DMS 273 (cell line): ENCODE data around the gene CD200.
A peak's percentile ranks its signal among the peaks of the same experiment; 100 is the strongest.

Source experiments
- DNase-seq: peaks from one replicate; lab custom pipeline; 2025; ENCODE audit not compliant: unreplicated experiment; lab: John Stamatoyannopoulos, UW

Gene CD200, protein sequence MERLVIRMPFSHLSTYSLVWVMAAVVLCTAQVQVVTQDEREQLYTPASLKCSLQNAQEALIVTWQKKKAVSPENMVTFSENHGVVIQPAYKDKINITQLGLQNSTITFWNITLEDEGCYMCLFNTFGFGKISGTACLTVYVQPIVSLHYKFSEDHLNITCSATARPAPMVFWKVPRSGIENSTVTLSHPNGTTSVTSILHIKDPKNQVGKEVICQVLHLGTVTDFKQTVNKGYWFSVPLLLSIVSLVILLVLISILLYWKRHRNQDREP

DNA sequence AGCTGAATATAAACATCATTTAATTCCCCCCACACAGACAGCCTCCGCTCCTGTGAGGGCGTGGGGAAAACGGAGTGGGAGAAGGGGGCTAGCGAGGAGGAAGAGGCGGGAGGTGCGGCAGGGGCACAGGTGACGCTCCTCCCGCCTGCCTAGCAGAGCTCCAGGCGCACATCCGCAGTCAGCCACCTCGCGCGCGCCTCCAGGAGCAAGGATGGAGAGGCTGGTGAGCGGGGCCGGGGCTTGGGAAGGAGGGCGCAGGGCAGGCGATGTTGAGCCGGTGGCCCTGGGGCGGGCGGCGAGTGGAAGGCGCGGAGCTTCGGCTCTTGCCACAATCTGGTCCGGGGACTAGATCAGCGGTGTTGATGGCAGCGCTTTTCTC is at the start of gene CD200:
Gene CD200 (plus strand): TSS at position 155 of the 379 bp plus-strand sequence. CDS start 57 bp downstream, at position 212.
- DNase-seq, result peak; percentile 70

GRCh38 chr3:112289011-112289410 is 43.9 kb upstream of the CD200 start:
- no peak for DNase-seq

DNA sequence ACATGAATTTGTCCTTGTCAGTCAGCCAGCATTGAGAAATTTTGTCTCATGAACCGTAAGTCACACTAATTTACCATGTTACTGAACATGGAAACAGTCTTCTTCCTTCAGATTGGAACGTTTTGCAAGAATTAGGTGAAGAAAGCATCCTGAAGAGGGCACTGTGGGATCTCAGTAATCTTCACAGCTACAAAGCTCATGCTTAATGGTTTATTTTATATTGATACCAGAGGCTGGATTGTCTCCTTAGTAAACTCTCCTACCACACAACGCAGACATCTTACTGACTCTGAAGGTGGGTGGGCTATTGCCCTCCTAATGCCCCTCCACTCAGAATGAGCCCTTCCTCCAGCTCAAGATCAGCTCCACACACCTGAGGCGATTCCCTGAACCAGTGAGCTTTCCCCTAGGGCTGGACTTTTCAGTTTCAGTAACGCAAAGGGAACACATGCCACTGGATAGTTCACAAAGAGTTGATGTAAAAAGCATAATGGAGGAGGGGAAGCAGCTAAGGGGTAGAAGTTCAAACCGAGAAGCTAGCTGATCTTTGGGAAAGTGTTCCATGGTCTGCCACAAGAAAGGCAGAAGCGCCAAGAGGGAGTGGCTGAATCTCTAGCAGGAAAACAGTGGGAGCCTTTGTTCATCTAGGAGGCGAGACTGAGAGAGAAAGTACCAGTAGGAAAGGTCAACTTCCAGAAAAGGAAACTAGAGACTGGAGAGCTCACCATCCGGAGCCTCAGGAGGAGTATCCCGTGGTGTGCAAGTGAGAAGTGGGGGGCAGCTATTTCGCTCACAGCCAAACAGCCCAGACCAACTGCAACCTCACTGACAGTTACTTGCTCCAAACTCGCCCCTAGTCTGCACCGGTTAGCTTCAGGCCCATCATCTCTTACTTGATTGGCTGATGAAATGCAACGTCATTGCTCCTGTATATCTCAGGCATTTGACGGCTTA is 39.3 kb upstream of the CD200 start, which contains the start of gene SLC9C1:
Gene SLC9C1 (minus strand): TSS at position 849 of the 954 bp plus-strand sequence. CDS start 7,425 bp downstream, outside the sequence.
- DNase-seq, result peak; percentile 77

- no peak for DNase-seq
These were observed 35.2 kb upstream of the CD200 start for GRCh38 chr3:112297714-112298113.

DNA sequence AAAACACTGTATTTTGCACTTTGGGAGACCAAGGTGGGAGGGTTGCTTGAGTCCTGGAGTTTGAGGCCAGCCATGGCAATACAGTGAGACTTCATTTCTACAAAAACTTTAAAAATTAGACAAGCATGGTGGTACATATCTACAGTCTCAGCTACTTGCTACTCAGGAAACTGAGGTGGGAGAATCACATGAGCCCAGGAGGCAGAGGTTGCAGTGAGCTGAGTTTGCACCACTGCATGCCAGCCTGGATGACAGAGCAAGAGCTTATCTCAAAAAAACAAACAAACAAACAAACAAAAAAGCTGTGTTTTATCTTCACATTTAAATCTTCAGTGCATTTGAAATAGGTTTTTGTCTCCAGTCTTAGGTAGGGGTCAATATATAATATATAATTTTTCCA is 34.2 kb upstream of the CD200 start:
- DNase-seq, result no peak

DNA sequence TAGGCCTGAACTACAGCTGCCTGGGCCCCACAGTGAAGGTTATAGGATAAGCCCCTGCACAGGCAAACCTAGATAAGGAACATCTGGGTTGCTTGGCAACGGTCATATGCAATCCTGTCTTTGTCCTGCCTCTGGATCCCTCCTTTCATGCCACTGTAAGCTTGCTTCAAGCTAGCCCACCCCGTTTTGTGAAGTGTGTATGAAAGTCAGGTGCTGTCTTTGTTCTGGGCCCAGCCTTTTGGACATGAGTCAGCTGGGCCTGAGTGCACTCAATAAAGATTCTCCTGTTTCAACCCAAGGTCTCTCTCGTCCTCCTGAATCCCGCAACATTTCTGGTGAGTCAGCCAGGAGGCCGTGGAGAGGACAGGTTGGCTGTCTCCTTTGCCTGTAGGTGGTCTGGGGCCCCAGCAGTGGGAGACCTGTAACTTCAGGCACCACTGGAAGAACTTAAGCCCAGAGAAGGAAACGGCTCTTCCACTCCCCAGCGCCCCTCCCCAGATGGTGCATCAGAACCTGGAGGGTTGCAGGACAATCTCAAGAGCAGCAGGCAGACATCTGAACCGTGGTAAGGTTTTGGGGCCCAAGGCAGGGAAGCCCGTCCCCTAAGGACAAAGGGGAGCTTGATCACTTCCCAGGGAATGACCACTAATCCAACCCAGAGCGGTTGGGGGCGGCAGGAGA is 30.7 kb upstream of the CD200 start:
- peak; percentile 65 for DNase-seq

GRCh38 chr3:112302881-112303763 is 29.8 kb upstream of the CD200 start:
- no peak for DNase-seq

DNA sequence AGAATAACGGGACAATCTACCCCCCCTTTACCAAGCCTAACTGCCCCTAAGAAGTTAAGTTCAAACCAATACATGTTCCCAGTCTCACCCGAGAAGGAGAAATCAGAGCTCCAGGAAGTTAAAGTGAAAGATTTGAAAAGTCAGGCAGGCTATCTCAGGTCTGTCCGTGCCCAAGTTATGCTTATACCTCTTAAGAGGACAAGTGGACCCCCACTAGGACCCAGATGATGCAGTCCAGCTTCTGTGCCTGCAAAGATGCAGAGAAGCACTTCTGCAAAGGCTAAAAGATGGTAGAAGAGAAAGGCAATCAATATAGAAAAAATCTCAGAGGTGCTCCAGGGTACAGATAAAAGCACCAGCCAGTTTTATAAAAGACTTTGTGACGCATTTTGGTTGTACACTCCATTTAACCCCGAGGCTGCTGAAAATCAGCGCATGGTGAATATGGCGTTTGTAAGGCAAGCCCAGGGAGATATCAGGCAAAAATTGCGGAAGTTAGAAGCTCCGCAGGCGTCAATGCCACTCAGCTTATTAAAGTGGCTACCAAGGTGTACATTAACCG is 29.1 kb upstream of the CD200 start:
- no peak for DNase-seq

GRCh38 chr3:112304611-112305010 is 28.3 kb upstream of the CD200 start:
- DNase-seq, result peak; percentile 14

- no peak for DNase-seq
These were observed 26.1 kb upstream of the CD200 start for GRCh38 chr3:112306825-112307224.

- DNase-seq, result no peak
These were observed 25.4 kb upstream of the CD200 start for GRCh38 chr3:112307557-112307956.

GRCh38 chr3:112308151-112308911 is 24.6 kb upstream of the CD200 start:
- peak; percentile 78 for DNase-seq

DNA sequence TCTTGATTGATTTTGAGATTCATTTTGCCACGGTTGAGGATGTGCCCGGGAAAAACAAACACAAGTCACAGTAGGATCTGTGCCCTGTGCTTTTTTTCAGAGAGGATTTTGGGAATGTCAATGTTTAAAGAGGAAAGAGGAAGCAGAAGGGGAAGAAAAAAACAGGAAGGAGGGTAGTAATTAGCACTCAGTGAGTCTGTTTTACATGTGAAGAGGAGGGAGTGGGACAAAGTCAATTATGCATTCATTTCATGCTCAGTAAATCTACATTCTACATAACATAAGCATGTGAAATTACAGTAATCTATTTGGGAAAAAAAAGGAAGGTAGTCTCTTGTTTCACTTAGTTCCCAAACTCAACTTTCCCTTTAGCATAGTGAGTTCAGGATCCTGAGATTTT is 18.3 kb upstream of the CD200 start:
- DNase-seq, result no peak

- no peak for DNase-seq
These were observed 17.2 kb upstream of the CD200 start for GRCh38 chr3:112315791-112316190.

DNA sequence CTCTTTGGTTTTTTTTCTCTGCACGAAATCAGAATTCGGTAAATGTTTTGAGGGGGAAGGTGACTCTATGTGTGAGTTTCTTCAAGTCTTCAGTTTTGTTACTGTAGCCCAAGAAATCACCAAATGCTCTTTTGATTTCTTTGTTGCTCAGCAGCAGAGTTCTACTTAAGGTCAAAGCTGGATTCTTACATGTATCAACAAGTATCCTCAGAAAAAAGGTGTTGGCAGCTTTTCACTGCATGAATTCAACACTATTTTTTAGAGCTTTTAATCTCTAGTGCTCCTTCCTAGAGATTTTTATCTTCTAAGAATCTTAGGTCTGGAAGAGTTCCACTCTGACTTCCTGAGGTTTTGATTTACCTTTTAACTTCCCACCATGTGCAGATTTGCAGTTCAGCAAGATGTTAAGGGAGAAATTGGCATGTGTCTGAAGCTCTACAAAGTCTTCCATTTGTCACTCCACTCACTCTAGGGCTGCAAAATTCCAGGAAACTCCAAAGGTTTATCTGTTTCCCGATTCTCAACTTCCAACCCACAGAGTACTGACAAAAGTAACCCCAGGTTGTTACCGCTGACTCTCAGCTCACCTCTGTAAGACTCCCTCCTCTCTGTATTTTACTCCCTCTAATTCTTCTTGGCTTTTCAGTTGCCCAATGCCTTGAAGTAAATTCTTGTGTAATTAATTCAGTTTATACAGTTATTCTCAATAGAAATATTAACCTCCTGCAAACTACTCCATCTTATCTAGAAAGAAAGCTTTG is 13.3 kb upstream of the CD200 start:
- DNase-seq, result no peak

DNA sequence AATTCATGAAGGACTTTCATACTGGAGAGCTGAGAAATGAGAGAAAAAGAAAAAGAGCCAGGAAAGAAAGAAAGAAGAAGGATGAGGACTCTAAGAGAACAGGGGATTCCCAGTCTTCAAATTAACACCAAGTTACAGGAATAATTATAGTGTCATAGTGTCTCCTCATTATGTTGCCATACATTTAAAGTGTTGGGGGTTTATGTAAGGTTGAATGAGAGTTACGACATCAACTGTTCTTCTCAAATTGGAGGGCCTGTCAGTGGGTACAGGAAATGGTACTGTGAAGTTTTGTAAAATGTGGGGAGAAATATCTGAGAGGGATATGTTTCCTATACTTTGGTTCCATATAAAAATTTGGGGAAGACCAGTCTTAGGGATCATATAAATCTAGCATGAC is 12.3 kb upstream of the CD200 start:
- DNase-seq, result no peak

GRCh38 chr3:112321867-112322652 is 10.9 kb upstream of the CD200 start:
- no peak for DNase-seq
